ENCODE data around the gene MYBPH. TPM values are rescaled to one million over a fixed set of nuclear protein-coding genes. Genes with fewer than 3 reads are reported as not detected.

MYBPH gene
- total RNA-seq, 2 donors from 2014 or later, result not detected

DNA sequence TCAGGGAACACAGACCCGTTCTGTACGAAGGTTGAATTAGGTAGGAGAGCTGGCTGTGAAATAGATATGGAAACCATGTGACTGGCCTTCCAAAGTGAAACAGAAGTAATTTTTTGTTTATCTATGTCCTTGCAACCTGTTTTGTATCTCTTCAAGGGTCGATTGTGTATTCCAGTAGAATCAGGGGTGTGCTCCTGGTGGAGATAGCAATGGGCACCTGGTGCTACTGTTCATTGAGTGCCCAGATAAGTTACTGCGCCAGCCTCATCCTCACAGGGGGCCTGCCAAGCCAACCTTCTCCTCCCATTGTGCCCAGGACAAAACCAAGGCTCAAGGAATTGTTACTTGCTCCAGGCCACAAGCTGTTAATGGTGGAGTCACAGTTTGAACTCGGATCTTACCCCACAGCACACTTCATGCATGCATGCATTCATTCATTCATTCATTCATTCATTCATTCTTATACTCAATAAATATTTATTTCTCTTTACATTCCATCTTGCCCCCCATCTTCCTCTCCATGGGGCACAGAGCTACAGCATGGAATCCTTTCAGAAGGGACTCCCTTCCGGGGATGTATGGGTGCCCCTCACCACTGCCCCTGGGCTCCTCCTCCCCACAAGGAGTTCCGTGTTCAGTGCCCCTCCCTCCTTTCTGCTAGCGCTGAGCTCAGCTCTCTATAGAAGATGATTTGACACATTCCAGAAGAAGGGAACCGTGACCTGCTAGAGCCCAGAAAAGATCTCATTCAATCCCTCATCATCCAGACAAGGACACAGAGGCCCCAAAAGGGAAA lies 24.1 kb downstream of the MYBPH start:
- no peak for DNase-seq
- H3K27me3 ChIP-seq, result no peaks in the 10 kb centered on the region
- no peaks in the 10 kb centered on the region for H3K9me3 ChIP-seq
- H3K27ac ChIP-seq, result peak overlapping the region in 2 of 4 donors; percentile 19 to 81
- intact Hi-C loops (cut with DNase I), result no loop called here
- H3K36me3 ChIP-seq (replicated peaks in 1 of 2; ENCODE audit: insufficient read depth in 1 of 2, low read depth in 2 of 2), result no peaks in the 10 kb centered on the region
- peaks cover 60% of the 10 kb centered on the region for H3K4me1 ChIP-seq
- H3K4me3 ChIP-seq, result no peak overlapping the region
- 41 to 55% methylated on average over 9 of the region's 9 CpGs for WGBS, 2 donors
- TF ChIP-seq POLR2A (IDR thresholded peaks at IDR 0.05), result no peak
- TF ChIP-seq, protein P1, sequence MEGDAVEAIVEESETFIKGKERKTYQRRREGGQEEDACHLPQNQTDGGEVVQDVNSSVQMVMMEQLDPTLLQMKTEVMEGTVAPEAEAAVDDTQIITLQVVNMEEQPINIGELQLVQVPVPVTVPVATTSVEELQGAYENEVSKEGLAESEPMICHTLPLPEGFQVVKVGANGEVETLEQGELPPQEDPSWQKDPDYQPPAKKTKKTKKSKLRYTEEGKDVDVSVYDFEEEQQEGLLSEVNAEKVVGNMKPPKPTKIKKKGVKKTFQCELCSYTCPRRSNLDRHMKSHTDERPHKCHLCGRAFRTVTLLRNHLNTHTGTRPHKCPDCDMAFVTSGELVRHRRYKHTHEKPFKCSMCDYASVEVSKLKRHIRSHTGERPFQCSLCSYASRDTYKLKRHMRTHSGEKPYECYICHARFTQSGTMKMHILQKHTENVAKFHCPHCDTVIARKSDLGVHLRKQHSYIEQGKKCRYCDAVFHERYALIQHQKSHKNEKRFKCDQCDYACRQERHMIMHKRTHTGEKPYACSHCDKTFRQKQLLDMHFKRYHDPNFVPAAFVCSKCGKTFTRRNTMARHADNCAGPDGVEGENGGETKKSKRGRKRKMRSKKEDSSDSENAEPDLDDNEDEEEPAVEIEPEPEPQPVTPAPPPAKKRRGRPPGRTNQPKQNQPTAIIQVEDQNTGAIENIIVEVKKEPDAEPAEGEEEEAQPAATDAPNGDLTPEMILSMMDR (IDR thresholded peaks at IDR 0.05), result no peak
- ATAC-seq, result no peak

DNA sequence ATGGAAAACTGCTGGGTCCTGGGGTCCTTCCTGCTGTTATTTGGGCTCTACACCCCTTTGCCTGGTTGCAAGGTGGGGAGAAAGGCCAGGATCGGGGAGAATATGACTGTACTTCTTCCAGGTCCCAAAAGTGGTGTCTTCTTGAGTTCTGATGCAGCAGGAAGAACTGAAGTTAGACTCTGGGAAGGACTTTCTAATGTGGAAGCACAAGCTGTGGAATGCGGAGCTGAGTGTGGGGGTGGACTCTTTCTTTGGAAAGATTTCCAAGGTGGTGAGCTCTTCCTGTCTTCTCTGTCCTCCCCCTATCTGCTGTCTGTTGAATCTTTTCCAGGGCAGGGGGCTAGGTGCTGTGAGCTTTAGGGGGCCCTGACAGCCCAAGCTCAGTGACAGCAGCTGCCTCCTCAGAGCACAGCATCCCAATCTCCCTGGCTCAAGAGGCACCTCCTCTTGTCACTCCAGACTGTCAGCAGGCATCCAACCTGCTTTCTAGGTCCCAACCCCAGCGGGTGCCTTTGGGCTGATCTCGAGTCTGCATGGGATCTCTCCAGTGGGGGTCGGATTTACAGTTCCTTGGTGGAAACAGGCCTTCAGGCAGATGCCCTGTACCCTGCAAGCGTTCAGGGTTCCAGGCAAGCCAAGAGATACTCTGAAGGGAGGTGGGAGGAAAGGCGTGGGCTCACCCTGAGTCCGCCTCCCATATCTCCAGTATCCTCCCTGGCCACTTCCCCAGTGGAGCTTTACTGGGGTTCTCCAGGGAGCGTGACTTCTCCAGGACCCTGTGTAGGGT lies 24.9 kb downstream of the MYBPH start:
- Histone ChIP-seq H3K4me3 (no peak overlapping the region), H3K27me3 (no peaks in the 10 kb centered on the region), H3K9me3 (no peaks in the 10 kb centered on the region), H3K27ac (peak overlapping the region in 2 of 4 donors; percentile 19 to 81), H3K36me3 (replicated peaks in 1 of 2; ENCODE audit: insufficient read depth in 1 of 2, low read depth in 2 of 2) (no peaks in the 10 kb centered on the region), H3K4me1 (peaks cover 67% of the 10 kb centered on the region)
- WGBS, 2 donors, result 84 to 88% methylated on average over 7 to 9 of the region's 9 CpGs
- TF ChIP-seq, protein P1 (IDR thresholded peaks at IDR 0.05), result no peak
- TF ChIP-seq POLR2A (IDR thresholded peaks at IDR 0.05), result no peak
- no peak for ATAC-seq
- intact Hi-C loops (cut with DNase I), result no loop called here
- no peak for DNase-seq

DNA sequence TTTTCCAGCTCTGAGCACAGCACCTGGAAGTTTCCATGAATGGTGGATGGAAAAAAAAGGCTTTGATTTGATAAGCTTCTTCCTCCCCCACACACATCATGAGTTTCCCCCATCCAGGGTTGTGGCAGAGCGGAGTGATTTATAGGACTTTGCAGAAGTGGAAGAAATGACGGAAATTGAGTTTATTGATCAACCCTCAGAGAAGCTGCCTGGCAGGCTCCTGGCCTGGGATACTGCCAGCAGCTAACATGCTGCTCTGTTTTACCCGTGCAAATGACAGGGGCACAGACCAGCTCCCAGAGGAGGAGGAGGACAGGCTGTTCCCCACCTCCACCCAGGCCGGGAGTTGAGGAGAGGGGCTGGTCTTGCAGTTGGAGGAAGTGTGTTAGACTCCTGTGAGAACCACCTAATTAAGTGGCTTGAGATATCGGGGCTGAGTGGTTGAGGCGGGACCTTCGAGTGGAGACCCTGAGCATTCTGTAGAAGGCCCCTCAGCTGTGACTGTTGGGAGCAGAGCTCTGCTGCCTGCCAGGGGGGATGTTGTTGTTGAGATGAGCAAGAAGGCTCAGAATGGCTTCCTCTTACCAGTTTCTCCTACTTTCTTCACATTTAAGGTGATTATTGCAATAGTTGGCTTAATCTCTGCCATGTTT lies 26.3 kb downstream of the MYBPH start:
- 21 to 40% methylated on average over 7 of the region's 7 CpGs for WGBS, 2 donors
- Histone ChIP-seq H3K36me3 (replicated peaks in 1 of 2; ENCODE audit: insufficient read depth in 1 of 2, low read depth in 2 of 2) (no peaks in the 10 kb centered on the region), H3K9me3 (no peaks in the 10 kb centered on the region), H3K4me3 (no peak overlapping the region), H3K4me1 (peaks cover 80% of the 10 kb centered on the region), H3K27ac (peak overlapping the region in 3 of 4 donors; percentile 69 to 81 (median 79)), H3K27me3 (no peaks in the 10 kb centered on the region)
- ATAC-seq (peak; percentile 69), DNase-seq (peak; percentile 41 to 67 (median 64))
- TF ChIP-seq, protein P1 (IDR thresholded peaks at IDR 0.05), result no peak
- TF ChIP-seq POLR2A (IDR thresholded peaks at IDR 0.05), result no peak
- intact Hi-C loops (cut with DNase I), result no loop called here

DNA sequence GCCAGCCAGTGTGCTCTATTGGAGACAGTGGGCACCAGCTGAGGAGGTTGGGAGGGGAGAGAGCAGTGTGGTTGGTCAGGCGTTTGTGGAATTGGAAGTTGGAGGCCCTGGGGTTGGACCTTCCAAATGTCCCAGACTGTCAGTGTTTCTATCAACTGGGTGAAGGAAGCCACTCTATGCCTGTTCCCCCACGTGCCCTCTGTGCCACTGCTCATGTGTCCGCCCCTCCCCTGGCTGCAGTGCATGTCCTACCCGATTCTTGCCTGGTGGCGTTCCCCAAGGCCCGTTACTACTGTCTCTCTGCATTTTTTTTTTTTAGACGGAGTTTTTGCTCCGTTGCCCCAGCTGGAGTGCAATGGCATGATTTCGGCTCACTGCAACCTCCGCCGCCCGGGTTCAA lies 27.0 kb downstream of the MYBPH start:
- H3K9me3 ChIP-seq, result no peaks in the 10 kb centered on the region
- ATAC-seq (no peak), DNase-seq (no peak)
- no peaks in the 10 kb centered on the region for H3K27me3 ChIP-seq
- TF ChIP-seq, protein P1 (IDR thresholded peaks at IDR 0.05), result no peak
- TF ChIP-seq POLR2A (IDR thresholded peaks at IDR 0.05), result no peak
- 73 to 77% methylated on average over 12 of the region's 12 CpGs for WGBS, 2 donors
- peaks cover 82% of the 10 kb centered on the region for H3K4me1 ChIP-seq
- H3K4me3 ChIP-seq, result no peak overlapping the region
- intact Hi-C loops (cut with DNase I), result no loop called here
- peak overlapping the region in 3 of 4 donors; percentile 69 to 81 (median 79) for H3K27ac ChIP-seq
- H3K36me3 ChIP-seq (replicated peaks in 1 of 2; ENCODE audit: insufficient read depth in 1 of 2, low read depth in 2 of 2), result no peaks in the 10 kb centered on the region
